DMS53 treated with DMSO at 0.1 percent for 48 hours (cell line): ENCODE measurements around the gene CACNG7.
"Not testable (repeated sequence)": the region's sequence is repeated elsewhere in the genome, so short reads cannot be mapped to it uniquely, and the experiment has no call there.

Experiments
- DNase-seq: peaks from one replicate; lab custom pipeline; 2025; ENCODE audit not compliant: unreplicated experiment; lab: John Stamatoyannopoulos, UW

CACNG7 gene

DNA sequence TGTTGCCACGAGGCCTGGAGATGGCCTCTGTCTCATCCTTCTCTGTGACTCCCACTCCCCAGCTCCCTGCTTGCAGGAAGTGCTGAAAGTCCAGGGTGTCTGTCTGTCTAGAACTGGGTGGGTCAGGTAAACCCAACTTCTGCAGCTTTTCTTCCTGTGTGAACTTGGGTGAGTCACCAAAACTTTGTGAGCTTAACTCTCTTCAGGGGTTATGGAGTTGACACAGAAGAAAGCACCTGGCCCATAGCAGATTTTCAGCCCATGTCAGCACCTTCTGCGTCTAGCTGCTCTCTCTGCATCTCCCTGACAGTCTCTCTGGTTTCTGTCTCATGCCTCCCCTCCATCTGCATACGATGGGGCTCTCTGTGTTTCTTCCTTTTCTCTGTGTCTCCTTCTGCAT, 4.2 kb upstream of the CACNG7 start:
- DNase-seq, result no peak

- DNase-seq, result no peak
Measured at GRCh38 chr19:53905787-53906186, 3.3 kb upstream of the CACNG7 start.

DNA sequence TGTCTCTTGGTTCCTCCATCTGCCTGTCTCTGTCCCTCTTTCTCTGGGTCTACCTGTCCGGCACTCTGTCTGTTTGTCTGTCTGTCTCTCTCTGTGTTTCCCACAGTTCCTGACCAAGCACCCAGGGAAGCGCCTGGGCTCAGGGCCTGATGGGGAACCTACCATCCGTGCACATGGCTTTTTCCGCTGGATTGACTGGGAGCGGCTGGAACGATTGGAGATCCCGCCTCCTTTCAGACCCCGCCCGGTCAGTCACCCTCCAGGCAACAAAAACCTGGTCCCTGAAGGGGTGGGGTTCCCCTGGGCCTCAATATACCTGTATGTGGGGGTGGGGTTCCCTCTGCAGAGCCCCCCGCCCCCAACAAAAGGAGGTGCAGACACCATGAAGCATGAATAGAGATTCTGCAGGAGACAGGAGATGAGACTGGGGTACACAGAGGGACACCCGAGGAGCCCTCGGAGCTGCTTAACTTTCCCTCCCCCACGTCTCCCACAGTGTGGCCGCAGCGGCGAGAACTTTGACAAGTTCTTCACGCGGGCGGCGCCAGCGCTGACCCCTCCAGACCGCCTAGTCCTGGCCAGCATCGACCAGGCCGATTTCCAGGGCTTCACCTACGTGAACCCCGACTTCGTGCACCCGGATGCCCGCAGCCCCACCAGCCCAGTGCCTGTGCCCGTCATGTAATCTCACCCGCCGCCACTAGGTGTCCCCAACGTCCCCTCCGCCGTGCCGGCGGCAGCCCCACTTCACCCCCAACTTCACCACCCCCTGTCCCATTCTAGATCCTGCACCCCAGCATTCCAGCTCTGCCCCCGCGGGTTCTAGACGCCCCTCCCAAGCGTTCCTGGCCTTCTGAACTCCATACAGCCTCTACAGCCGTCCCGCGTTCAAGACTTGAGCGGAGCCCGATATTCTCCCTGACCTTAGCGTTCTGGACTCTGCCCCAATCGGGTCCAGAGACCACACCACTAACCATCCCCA, 2.6 kb upstream of the CACNG7 start:
- no peak for DNase-seq

- no peak for DNase-seq
Measured at GRCh38 chr19:53907193-53907581, 1.9 kb upstream of the CACNG7 start.

DNA sequence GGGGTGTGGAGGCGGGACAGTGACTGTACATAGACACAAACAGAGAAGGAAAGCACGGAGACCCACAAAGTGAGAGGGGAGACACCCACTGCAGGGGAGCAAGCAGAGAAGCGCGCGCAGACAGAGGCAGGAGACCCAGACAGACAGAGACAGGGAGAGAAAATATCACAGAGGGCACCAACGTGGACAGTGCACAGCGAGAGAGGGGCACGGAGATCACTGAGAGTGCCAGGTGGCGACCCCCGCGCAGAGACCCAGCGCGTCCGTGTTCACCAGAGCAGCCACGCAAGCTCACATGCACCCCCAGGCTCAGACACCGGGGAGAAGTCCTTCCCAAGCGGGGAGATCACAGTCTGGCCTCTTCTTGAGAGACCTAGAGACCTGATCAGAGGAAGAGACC, 1.4 kb upstream of the CACNG7 start:
- no peak for DNase-seq

- no peak for DNase-seq
Measured at GRCh38 chr19:53908106-53908934, 758 bp upstream of the CACNG7 start.

GRCh38 chr19:53909471-53910169, 542 bp downstream of the CACNG7 start:
- DNase-seq, result no peak

DNA sequence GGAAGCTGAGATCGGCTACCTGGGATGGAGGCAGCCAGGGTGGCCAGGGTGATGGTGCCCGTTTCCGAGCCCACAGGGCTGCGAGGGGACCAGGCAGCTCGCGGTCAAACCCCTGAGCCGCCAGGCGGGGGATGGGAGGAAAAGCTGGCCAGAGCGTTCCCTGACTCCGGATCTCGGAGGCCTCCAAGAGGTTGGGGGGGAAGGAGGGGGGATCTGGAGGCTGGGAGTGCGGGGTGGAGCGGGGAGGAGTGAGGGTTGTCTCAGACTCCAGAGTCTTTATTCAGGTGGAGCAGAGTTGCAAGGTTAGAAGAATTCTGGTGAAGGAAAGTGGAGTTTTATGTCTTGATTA, 1.1 kb downstream of the CACNG7 start:
- no peak for DNase-seq

GRCh38 chr19:53912653-53913052, 3.6 kb downstream of the CACNG7 start:
- DNase-seq, result no peak

GRCh38 chr19:53915000-53915399, 5.9 kb downstream of the CACNG7 start:
- DNase-seq, result no peak

DNA sequence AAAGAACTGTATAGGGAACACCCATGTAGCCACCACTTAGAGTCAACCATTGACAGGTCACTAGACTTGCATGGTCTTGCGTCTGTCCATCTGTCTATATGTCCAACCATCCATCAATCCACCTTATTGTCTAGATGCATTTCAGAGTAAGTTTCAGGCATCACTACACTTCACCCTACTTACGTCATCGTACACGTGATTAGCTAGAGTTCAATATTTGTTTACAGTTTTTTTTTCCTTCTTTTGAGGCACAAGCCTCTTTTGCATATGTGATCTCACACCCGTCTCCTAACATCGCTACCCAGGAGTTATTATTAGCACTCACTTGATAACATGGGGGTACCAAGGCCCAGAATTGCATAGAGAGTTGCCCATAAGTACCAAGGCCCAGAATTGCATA, 6.9 kb downstream of the CACNG7 start:
- no peak for DNase-seq

DNA sequence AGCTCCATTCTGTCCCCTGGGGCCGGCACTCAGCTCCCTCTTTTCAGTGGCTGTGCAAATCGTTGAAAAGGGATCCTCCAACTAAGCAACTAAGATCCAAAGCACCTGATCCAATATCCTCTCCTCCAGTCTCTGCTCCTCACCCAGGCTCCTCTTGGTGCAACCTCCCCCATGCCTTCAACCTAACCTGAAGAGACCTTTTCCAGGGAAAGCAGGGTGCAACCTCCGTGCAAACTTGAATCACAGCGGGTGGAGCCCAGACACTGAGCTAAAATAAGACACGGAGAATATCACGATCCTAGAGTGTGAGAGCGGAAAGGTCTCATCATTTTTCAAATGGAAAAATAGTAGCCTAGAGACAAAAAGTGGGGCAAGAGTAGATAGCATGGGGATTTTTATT, 8.3 kb downstream of the CACNG7 start:
- DNase-seq, result no peak

- DNase-seq, result no peak
Measured at GRCh38 chr19:53927739-53928138, 18.7 kb downstream of the CACNG7 start.

DNA sequence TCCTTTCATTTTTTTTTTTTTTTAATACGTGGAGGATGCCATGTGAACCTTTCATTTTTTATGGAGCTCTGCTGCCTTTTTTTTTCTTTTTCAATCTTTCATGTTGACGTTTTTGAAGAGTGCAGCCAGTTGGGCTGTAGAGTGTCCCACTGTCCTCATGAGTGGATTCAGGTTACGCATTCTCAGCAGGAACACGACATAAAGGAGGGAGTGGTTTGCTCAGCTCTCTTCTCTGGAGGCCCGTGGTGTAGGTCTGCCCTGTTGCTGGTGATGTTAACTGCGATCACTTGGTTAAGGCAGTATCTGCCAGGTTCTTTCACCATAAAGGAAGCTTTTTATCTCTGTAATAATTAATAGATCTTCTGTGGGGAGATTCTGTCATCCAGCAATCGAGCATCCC, 27.0 kb downstream of the CACNG7 start:
- DNase-seq, result no peak

- DNase-seq, result no peak
Measured at GRCh38 chr19:53942001-53942786, 33.1 kb downstream of the CACNG7 start.

DNA sequence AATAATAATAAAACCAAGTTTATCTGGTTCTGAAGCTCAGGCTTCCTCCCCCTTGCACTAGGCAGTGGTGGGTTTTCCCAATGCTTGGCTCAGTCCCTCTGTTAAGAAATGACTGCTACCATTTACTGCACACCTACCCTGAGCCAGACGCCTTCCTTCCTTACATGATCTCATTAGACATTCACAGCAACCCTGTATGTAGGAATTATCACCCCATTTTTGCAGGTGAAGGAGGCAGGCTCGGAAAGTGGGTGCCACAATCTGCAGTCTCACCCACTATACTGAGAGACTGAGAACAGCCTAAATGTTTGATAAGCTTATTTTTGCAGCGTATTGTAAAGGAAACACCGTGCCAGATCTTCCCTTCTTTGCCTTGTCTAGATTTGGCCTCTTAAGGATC, 35.3 kb downstream of the CACNG7 start:
- DNase-seq, result no peak

GRCh38 chr19:53944933-53945332, 35.9 kb downstream of the CACNG7 start:
- no peak for DNase-seq

DNA sequence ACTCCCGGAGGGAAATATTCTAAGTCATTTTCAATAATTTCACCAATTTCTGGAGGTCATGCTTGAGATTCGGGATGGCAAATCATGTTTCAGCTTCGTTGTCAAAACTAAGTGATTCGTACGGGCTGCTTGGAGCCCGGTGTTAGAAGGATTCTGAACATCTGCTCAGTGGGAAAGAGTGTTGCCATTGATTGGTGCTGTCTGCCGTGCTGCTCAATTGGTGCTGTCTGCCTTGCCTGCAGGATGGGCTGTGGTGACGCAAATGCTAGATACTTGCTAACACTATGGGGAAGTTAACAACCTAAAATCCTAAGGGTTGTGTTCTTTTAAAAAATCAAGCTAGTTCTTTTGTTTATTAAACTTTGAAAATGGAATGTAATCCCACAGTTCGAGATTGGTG, 36.4 kb downstream of the CACNG7 start:
- DNase-seq, result no peak

DNA sequence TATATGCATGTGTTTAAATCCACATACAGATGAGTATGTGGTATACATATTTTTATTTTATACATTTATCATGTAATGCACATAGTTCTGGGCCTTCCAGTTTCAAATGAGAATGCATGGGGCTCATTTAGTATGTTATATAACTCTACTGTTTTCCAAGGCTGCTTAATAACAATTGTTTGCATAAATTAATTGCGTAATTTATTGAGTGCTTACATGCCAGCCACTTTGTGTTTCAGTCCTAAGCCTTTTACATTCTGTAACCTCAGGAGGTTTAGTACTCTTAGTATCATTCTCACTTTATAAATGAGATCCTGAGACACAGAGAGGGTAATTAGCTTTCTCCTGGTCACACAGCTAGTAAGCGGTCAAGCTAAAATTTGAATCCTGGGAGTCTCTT, 36.9 kb downstream of the CACNG7 start:
- no peak for DNase-seq

- DNase-seq, result no peak
Measured at GRCh38 chr19:53947624-53948023, 38.5 kb downstream of the CACNG7 start.

DNA sequence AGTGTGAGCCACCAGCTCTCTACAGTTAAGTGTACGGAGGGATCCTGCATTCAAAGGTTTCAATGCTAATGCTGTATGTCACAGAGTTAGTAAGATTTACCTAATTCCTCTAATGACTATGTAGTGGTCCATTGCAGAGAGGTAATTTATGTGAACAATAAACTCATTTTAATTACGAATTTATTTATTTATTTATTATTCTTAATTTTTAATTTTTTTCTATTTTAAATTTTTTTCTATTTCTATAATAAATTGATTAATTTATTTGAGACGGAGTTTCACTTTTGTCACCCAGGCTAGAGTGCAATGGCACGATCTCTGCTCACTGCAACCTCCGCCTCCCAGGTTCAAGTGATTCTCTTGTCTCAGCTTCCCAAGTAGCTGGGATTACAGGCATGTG, 39.5 kb downstream of the CACNG7 start:
- DNase-seq, result not testable (repeated sequence)
